AG04449 (cell line): ENCODE data around the gene DENND1A.

ENCODE experiments used
- CTCF ChIA-PET: fragments of 350-600 bp; formaldehyde crosslinking; extraction: SDS; loops from one replicate; lab custom pipeline; 2021; ENCODE audit warnings: antibody characterized with exemption; lab: Yijun Ruan, JAX
- POLR2A ChIA-PET: fragments of 400-600, 350-600 bp; formaldehyde crosslinking; extraction: SDS; loops from one replicate; lab custom pipeline; 2020; ENCODE audit warnings: antibody characterized with exemption, inconsistent platforms; lab: Yijun Ruan, JAX
- DNase-seq: peaks from one replicate; pipeline ENCODE4 v3.0.0-alpha.2; 2010; ENCODE audit warnings: low read depth, low spot score
- H3K4me3 ChIP-seq: 2 replicates; pipeline ENCODE4 v1.5.1; 2011; ENCODE audit warnings: low read depth, mild to moderate bottlenecking, control low read depth, low read length
- CTCF ChIP-seq: IDR thresholded peaks from one replicate; pipeline ENCODE4 v1.5.1; 2011; ENCODE audit warnings: mild to moderate bottlenecking, moderate library complexity, low read length, control low read depth, inconsistent platforms; ENCODE audit not compliant: insufficient read depth; ENCODE audit errors: missing control alignments

DENND1A gene

GRCh38 chr9:123358181-123358905 lies 571.6 kb downstream of the DENND1A start:
- ChIA-PET POLR2A (no interaction called here), CTCF (interaction anchor here (3.1 to 7.6 kb wide), 2 partner anchors 8 to 27 kb away, joined by 15 to 63 read pairs; no protein-coding TSS in a partner anchor)
- no peak for TF ChIP-seq CTCF
- H3K4me3 ChIP-seq: no peak overlapping the region
- DNase-seq: no peak

- TF ChIP-seq CTCF: no peak
Measured at GRCh38 chr9:123357743-123358059, 572.2 kb downstream of the DENND1A start.

GRCh38 chr9:123356851-123357742 lies 572.8 kb downstream of the DENND1A start:
- no peak overlapping the region for H3K4me3 ChIP-seq
- DNase-seq: no peak
- ChIA-PET CTCF (interaction anchor here (1.1 to 10.5 kb wide), 6 partner anchors 9 to 278 kb away, joined by 3 to 288 read pairs (median 14); no protein-coding TSS in a partner anchor), POLR2A (no interaction called here)
- no peak for TF ChIP-seq CTCF

More at GRCh38 chr9:123357743-123358059, 572.2 kb downstream of the DENND1A start:
- no peak overlapping the region for H3K4me3 ChIP-seq
- POLR2A ChIA-PET: no interaction called here
- CTCF ChIA-PET: interaction anchor here (9.8 to 10.5 kb wide), 2 partner anchors 27 to 279 kb away, joined by 217 to 288 read pairs; no protein-coding TSS in a partner anchor
- DNase-seq: no peak

GRCh38 chr9:123355761-123356431 lies 574.0 kb downstream of the DENND1A start, which contains the start of gene CRB2:
CRB2 (plus strand) TSS chr9:123356197; CDS start chr9:123356261, 64 bp downstream.
- CTCF ChIA-PET: interaction anchor here (0.7 to 10.5 kb wide), 12 partner anchors 7 to 277 kb away, joined by 3 to 288 read pairs (median 14); no protein-coding TSS in a partner anchor
- TF ChIP-seq CTCF: no peak

GRCh38 chr9:123354806-123355508 lies 575.0 kb downstream of the DENND1A start:
- ChIA-PET CTCF (interaction anchor here (0.7 to 10.5 kb wide), 19 partner anchors 10 to 1050 kb away, joined by 3 to 288 read pairs (median 5); no protein-coding TSS in a partner anchor), POLR2A (no interaction called here)
- no peak for TF ChIP-seq CTCF
- DNase-seq: no peak
- H3K4me3 ChIP-seq: no peak overlapping the region

More at GRCh38 chr9:123355761-123356431, 574.0 kb downstream of the DENND1A start, which contains the start of gene CRB2:
- POLR2A ChIA-PET: no interaction called here
- no peak for DNase-seq
- no peak within 1 kb of the TSS for H3K4me3 ChIP-seq
